Suprapubic skin (tissue), 4 donors: ENCODE results near the gene MFSD1.

Experiments used
- EP300 ChIP-seq: sonication (generic); formaldehyde crosslinking; IDR thresholded peaks from one replicate; pipeline ENCODE4 v1.6.1; 2017; ENCODE audit warnings: antibody characterized with exemption
- POLR2AphosphoS5 ChIP-seq, 3 donors: sonication (generic); formaldehyde crosslinking; IDR thresholded peaks; one replicate each; pipeline ENCODE4 v1.6.1; 2017; ENCODE audit warnings: antibody characterized with exemption in 3 of 3

DNA sequence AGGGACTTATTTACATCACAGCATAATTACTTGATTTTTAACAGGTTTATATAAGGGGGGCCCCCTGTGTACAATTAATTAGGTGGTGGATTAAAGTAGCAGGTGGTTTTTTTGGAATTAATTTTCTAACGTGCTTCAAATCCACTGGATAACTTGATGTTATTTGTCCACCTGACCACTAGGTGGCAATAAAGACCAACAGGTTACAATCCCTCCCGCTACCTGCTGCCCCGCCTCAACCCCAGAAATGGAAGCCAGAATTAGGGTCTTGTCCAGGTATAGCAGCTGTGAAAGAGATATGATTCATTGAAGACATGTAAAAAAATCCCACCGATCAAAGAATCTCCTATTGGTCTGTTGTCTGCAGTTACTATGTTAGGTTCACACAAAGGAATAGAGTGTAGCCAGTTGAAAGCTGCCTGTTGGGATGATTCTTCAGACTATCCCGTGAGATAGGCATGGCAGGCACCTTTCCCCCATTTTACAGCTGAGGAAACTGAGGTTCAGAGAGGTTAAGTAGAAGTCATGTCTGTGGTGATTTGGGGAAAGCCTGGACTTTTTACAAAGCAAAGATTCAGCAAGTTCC lies 44.0 kb downstream of the MFSD1 start:
- TF ChIP-seq POLR2AphosphoS5 (IDR thresholded peaks at IDR 0.05) (no peak), EP300 (no peak)
